OCI-LY3 (cell line): ENCODE measurements around the gene POU2F1.

Experiments used
- EZH2phosphoT487 ChIP-seq: fragments of 200-600 bp; shearing (Covaris generic); IDR thresholded peaks from 2 replicates; pipeline ENCODE4 v1.6.1; 2018; ENCODE audit warnings: antibody characterized with exemption, mixed run types, low read depth
- TF ChIP-seq, protein P1 (sequence below): fragments of 200-600, 300-600 bp; sonication (generic); IDR thresholded peaks from 2 replicates; pipeline ENCODE4 v1.5.1; 2014; ENCODE audit warnings: antibody characterized with exemption, low read length, low read depth

- TF ChIP-seq, protein P1, sequence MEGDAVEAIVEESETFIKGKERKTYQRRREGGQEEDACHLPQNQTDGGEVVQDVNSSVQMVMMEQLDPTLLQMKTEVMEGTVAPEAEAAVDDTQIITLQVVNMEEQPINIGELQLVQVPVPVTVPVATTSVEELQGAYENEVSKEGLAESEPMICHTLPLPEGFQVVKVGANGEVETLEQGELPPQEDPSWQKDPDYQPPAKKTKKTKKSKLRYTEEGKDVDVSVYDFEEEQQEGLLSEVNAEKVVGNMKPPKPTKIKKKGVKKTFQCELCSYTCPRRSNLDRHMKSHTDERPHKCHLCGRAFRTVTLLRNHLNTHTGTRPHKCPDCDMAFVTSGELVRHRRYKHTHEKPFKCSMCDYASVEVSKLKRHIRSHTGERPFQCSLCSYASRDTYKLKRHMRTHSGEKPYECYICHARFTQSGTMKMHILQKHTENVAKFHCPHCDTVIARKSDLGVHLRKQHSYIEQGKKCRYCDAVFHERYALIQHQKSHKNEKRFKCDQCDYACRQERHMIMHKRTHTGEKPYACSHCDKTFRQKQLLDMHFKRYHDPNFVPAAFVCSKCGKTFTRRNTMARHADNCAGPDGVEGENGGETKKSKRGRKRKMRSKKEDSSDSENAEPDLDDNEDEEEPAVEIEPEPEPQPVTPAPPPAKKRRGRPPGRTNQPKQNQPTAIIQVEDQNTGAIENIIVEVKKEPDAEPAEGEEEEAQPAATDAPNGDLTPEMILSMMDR = no peak
- no peak for TF ChIP-seq EZH2phosphoT487
These were observed 112.4 kb downstream of the POU2F1 start for GRCh38 chr1:167333124-167333523.
